ENCODE results near the gene TTYH2. TPM values are rescaled to one million over a fixed set of nuclear protein-coding genes. Genes with fewer than 3 reads are reported as not detected.
"Not testable (repeated sequence)": the region's sequence is repeated elsewhere in the genome, so short reads cannot be mapped to it uniquely, and the experiment has no call there.

TTYH2 gene
- 1 to 10 TPM; 1.4 to 3.0 TPM for total RNA-seq
- long read RNA-seq, result 0 reads

- intact Hi-C loops (cut with DNase I, micrococcal nuclease), result no loop called here
Measured at GRCh38 chr17:74212913-74213791, at the start of gene TTYH2. Gene TTYH2 (plus strand): TSS chr17:74213571. CDS start chr17:74213588, 17 bp downstream.

GRCh38 chr17:74163836-74164235 lies 49.5 kb upstream of the TTYH2 start:
- ATAC-seq (no peak), DNase-seq (no peak)
- intact Hi-C loops (cut with DNase I, micrococcal nuclease), result no loop called here

More at GRCh38 chr17:74212913-74213791, at the start of gene TTYH2:
- DNase-seq (peak; percentile 85 to 91), ATAC-seq (peak; percentile 88)

- ATAC-seq (no peak), DNase-seq (no peak)
- intact Hi-C loops (cut with DNase I, micrococcal nuclease), result no loop called here
Measured at GRCh38 chr17:74164446-74165045, 48.8 kb upstream of the TTYH2 start.

- intact Hi-C loops (cut with DNase I, micrococcal nuclease), result no loop called here
- ATAC-seq (no peak), DNase-seq (no peak)
Measured at GRCh38 chr17:74165797-74166365, 47.5 kb upstream of the TTYH2 start.

GRCh38 chr17:74170924-74171323 lies 42.4 kb upstream of the TTYH2 start:
- DNase-seq (no peak), ATAC-seq (no peak)
- intact Hi-C loops (cut with DNase I, micrococcal nuclease), result loop anchor here (10.0 kb wide), 2 partner anchors 516 to 746 kb away; no protein-coding TSS in a partner anchor

GRCh38 chr17:74172700-74173099 lies 40.7 kb upstream of the TTYH2 start:
- ATAC-seq (peak; percentile 77), DNase-seq (no peak)
- intact Hi-C loops (cut with DNase I, micrococcal nuclease), result loop anchor here (10.0 kb wide), 2 partner anchors 518 to 748 kb away; no protein-coding TSS in a partner anchor

- peak; percentile 92 for ATAC-seq
- intact Hi-C loops (cut with DNase I, micrococcal nuclease), result loop anchor here (5.0 to 10.0 kb wide), 3 partner anchors 522 to 752 kb away; no protein-coding TSS in a partner anchor
- DNase-seq, result peak in 1 of 2 donors; percentile 64
Measured at GRCh38 chr17:74176546-74177001, 36.8 kb upstream of the TTYH2 start.

- intact Hi-C loops (cut with DNase I, micrococcal nuclease), result loop anchor here (5.0 to 10.0 kb wide), 3 partner anchors 522 to 752 kb away; no protein-coding TSS in a partner anchor
- ATAC-seq (no peak), DNase-seq (no peak)
Measured at GRCh38 chr17:74177018-74177450, 36.3 kb upstream of the TTYH2 start.

GRCh38 chr17:74179576-74179975 lies 33.8 kb upstream of the TTYH2 start:
- intact Hi-C loops (cut with DNase I, micrococcal nuclease), result loop anchor here (5.0 to 10.0 kb wide), 3 partner anchors 525 to 755 kb away; no protein-coding TSS in a partner anchor
- DNase-seq (no peak), ATAC-seq (no peak)

GRCh38 chr17:74180336-74180735 lies 33.0 kb upstream of the TTYH2 start:
- no peak for DNase-seq
- ATAC-seq, result no peak
- intact Hi-C loops (cut with DNase I, micrococcal nuclease), result no loop called here

GRCh38 chr17:74181341-74181740 lies 32.0 kb upstream of the TTYH2 start:
- intact Hi-C loops (cut with DNase I, micrococcal nuclease), result no loop called here
- no peak for ATAC-seq
- DNase-seq, result no peak

- intact Hi-C loops (cut with DNase I, micrococcal nuclease), result no loop called here
- ATAC-seq, result peak; percentile 9
- DNase-seq, result no peak
Measured at GRCh38 chr17:74182041-74182723, 31.2 kb upstream of the TTYH2 start.

- no peak for ATAC-seq
- intact Hi-C loops (cut with DNase I, micrococcal nuclease), result no loop called here
- no peak for DNase-seq
Measured at GRCh38 chr17:74183411-74183810, 30.0 kb upstream of the TTYH2 start.

GRCh38 chr17:74185571-74186185 lies 27.7 kb upstream of the TTYH2 start:
- intact Hi-C loops (cut with DNase I, micrococcal nuclease), result no loop called here
- DNase-seq (no peak), ATAC-seq (no peak)

- ATAC-seq (no peak), DNase-seq (no peak)
- intact Hi-C loops (cut with DNase I, micrococcal nuclease), result no loop called here
Measured at GRCh38 chr17:74186498-74186897, 26.9 kb upstream of the TTYH2 start.

- ATAC-seq (no peak), DNase-seq (no peak)
- intact Hi-C loops (cut with DNase I, micrococcal nuclease), result no loop called here
Measured at GRCh38 chr17:74187761-74188160, 25.6 kb upstream of the TTYH2 start.

GRCh38 chr17:74188687-74189086 lies 24.7 kb upstream of the TTYH2 start:
- intact Hi-C loops (cut with DNase I, micrococcal nuclease); DNase-seq: not testable (repeated sequence)

GRCh38 chr17:74190154-74190553 lies 23.2 kb upstream of the TTYH2 start:
- peak; percentile 69 for ATAC-seq
- DNase-seq, result no peak
- intact Hi-C loops (cut with DNase I, micrococcal nuclease), result no loop called here

More at GRCh38 chr17:74188687-74189086, 24.7 kb upstream of the TTYH2 start:
- ATAC-seq, result not testable (repeated sequence)
